Activated CD4-positive, alpha-beta T cell treated with anti-CD3 and anti-CD28 coated beads for 48 hours (primary cell): Measurements from ENCODE around the gene MAD1L1.
"Not testable (repeated sequence)": the region's sequence is repeated elsewhere in the genome, so short reads cannot be mapped to it uniquely, and the experiment has no call there.

Experiments used
- DNase-seq: peaks from one replicate; pipeline ENCODE4 v3.0.0-alpha.2; 2020

Gene MAD1L1

DNA sequence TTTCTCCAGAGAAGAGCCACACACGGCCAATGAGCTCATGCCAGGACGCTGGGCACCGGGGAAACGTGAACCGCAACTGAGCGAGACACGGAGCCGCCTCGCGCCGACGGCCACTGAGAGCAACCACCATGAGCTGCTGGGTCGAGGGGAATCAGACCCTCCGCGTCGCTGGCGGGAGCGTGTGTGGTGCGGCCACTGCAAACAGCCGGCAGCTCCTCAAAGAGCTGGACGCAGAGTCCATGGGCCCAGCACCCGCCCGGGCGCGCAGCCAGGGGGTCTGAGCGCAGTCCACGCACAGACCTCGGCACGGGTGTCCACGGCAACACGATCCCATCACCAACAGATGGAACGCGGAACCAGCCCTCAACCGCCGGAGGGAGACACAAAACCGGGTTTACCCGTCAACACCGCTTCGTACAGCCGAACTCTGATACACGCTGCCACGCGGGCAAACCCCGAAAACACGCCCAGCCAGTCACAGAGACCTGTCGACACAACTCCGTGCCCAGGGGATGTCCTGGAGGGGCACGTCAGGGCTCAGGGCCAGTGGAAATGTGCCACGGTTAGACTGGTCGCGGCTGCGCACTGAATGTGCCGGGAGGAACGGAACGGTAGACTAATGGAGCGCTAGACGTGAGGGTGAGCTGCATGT is 415.6 kb downstream of the MAD1L1 start:
- DNase-seq = no peak

DNA sequence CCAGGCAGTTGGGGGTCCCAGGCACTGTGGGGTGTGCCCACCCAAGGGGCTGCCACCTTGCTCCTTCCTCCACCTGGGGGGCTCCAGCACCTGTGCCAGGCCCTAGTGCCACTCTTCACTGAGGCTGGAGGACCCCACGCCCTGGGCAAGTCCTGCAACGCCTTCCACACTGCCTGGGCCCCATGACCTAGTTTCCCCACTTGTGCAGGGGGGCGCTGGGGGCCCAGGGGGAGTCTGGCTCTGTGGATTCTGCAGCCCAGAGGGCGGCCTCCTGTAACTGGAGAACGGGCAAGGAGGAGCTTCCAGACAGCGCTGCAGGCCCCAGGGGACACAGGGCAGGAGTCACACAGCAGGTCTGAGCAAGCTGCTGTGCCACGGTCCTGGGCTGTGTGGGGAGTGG is 416.3 kb downstream of the MAD1L1 start:
- not testable (repeated sequence) for DNase-seq

DNA sequence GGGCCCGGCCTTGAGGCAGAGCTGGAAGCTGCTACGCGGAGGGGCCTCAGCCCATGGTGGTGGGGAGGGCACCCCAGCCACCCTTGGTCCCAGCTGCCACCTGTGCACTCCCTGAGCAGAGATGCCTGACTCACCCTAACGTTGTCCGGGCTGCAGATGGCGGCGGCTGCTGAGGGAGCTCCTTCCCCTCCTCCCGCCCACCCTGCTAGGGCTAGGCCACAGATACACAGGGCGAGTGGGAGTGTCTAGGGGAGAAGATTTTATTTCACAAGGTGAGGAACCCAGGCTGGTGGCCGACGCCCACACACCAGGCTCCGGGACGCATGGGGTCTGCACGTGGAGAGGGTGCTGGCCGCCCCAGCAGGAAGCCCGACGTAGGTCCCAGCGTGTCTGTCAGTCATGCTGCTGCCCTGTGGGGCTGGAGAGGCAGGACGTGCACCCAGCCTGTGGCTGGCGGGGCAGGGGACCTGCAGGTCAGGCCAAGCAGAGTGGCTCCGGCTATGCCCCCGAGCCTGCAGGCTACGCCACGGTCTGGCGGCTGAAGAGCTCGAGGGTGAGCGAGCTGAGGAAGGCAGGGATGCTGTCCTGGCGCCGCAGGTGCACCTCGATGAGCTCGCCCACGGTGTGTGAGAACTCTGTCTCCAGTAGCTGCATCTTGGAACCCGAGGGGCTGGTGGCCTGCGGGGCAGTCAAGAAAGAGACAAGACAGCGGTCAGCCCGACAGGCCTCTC is 417.0 kb downstream of the MAD1L1 start:
- not testable (repeated sequence) for DNase-seq

DNA sequence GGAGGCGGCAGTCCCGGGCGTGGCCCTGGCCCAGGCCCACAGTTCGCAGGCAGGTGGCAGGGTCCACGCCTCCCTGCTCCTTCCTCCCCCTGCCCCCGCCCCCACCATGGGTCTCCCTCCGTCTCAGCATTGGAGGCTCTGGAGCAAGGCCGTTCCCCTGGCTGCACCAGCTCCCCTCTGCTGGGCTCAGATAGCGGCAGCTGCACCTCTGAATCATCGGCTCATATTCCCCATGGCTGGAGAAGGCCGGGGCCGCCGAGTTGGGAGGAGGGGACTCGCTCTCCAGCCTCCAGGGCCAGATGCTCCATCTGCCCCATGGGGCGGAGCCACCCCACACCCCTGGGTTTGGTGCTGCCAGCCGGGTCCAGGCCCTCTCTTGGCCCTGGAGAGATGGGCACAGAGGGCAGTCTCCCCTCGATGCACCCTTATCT is 417.7 kb downstream of the MAD1L1 start:
- DNase-seq = no peak

DNA sequence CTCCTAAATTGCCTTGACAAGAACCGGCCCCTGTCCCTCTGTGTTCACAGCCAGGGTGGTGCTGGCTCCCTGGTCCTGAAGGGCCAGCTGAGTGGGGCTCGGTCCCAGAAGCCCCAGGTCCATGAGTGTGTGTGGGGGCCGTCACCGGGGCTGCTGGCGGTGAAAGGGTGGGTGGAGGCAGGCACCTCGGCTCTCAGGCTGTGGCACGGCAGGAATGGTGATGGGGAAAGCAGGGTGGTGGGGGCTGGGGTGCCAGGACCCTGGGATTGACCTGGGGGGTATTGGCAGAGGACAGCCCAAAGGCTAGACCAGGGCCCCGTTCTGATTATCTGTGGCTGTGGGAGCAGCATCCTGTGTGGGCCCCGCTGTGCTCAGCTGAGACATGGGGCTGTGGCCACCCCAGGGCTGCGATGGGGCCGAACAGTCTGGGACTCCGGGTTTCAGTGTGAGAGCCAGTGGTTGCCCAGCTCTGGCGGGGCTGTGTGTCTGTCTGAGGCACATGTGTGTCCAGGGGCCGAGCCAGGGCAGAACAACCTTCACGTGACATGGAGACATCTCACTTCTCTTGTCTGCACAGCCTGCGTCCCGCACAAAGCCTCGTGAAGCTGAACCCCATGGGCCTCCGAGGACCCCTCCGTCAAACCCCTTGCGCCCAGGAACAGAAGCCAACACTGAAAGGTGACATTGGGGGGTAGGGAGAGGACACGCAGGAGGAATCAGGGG is 418.5 kb downstream of the MAD1L1 start:
- no peak for DNase-seq

DNA sequence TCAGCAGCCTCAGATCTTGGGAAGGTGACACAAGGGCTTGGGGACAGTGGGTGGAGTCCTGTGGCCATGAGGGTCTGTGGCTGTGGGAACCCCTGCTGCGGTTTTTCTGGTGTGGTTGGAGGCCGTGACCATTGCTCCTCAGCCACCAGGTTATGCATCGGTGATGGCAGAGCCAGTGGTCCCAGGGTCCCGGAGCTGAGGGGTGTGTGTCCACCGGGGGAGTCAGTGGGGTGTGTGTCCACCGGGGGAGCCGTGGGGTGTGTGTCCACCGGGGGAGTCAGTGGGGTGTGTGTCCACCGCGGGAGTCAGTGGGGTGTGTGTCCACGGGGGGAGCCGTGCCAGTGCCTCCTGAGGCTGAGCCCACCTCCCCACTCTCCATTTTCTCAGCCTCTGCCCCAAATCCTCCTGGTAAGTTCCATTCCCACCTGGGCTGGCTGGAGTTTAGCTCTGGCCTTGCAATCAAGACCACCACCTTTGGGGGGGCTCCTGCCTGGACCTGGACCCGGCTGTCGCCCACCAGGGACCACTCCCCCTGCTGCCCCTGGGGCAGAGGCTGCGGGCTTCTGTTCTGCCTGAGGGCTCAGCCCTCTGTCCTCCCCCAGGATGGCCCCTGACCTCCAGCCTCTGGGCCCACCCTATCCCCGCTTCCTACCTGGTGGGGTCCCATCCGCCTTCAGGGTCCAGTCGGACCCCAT is 419.2 kb downstream of the MAD1L1 start:
- DNase-seq = no peak

DNA sequence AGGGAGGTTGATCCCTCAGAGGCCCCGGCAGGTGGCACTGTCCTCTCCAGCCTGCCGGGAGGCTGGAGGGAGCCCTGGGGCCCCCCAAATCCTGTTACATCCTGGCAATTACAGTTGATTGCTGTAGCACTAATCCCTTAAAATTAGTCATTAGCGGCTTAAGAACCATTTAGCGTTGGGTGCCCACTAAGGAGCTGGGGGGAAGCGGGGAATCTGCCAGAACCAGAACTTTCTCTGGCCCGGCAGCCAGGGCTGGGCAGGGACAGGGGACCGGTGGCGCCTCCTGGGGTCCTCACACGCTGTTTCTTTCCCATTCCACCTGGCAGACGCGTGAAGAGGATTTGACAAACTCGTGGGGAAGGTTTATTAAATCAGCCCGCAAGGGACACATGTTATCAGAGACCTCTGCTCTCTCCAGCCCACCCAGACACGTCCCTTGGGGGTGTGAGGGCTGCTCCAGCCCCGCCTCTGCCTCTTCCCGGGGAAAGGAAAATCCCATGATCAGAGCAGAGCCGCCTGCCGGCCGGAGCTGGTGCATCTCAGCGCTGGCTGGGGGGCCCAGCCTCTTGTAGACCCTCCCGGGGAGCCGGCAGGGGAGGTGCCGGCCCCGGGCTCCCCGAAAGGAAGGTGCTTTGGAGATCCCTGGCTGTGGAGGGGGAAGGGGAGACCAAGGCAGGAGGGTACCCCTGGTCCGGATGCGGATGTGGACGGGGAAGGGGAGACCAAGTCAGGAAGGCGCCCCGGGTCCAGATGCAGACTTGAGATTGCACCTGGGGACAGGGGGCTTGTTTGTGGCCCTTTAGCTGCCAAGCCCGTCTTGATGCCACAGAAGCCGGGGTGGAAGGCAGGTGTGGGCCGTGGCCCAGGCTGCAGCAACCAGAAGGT is 420.0 kb downstream of the MAD1L1 start:
- DNase-seq = no peak

DNA sequence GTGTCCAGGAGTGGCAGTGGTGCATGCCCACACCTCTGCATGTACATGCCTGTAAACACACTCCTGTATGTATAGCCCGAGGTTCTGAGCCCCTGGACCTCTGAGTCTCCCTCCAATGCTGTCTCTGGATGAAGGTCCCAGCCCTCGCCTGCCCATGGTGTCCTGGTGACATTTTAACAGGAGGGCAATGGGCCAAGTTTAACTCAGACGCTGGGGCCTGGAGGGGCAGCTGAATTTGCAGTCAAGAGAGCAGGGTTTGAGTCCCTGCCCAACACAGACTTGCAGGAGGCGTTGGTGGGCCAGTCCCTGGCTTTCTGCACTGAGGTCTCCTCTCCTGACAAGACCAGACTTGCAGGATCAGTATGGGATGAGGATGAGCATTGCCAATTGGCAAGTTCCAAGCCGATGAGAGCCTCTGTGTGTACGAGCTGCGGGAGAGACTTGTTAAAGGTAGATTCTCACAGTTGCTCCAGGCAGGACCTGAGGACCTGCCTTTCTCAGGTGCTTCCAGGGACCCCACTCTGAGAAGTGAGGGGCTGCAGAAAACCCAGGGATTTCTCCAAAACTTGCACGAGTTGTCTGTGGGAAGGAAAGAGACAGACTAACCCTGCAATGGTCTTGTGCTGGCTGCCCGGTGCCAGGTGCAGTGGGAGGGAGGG is 420.8 kb downstream of the MAD1L1 start:
- DNase-seq = no peak

DNA sequence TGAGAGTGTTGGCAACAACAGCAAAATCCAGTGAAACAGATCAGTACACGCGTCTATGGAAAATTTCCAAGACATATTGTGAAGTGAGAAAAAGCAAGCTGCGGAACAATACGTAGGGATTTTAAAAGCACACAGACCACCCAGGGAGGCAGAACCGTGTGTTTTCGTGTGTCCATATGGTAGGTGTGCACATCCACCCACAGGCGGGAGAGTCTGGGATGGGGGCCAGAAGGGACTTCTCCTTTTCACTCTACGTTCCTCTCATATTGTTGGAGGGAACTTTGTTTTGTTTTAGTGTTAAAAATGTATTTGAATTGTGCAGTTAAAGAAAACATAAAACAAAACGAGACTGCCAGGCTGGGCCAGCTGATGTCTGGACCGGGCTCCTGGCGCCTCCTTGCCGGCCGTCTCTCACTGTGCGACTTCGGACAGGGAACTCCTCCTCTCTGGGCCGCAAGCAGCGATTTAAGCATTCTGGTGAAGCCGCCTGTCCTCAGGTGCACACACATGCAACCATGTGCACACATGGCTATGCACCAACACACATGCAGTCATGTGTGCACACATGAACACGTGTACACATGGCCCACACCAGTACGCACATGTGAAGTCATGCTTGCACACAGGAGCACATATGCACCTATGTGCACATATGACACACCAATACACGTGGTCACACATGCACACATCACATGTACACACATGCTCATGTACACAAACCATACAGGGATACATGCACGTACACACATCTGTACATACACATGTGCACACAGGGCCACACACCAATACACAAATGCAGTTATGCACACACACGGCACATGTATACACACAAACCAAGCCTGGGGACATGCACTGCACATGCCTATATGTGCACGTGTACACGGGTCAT is 421.5 kb downstream of the MAD1L1 start:
- DNase-seq = no peak

DNA sequence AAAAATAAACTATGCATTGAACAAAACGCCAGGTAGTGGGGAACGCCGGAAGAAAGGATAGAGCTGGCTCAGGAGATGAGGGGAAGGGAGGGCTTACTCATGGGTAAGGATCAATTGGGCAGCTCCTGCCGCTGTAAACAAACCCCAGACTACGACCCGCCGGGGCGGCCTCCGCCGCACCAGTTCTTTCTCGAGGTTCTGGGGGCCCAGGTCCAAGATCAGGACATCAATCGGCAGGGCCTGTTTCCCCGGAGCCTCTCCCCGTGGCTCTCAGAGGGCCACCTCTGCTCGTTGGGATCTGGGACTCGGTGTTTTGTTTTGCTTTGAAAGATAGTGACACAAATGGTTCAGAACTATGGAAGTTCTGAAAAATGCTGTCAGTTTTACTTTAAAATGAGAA is 422.2 kb downstream of the MAD1L1 start:
- DNase-seq = no peak

DNA sequence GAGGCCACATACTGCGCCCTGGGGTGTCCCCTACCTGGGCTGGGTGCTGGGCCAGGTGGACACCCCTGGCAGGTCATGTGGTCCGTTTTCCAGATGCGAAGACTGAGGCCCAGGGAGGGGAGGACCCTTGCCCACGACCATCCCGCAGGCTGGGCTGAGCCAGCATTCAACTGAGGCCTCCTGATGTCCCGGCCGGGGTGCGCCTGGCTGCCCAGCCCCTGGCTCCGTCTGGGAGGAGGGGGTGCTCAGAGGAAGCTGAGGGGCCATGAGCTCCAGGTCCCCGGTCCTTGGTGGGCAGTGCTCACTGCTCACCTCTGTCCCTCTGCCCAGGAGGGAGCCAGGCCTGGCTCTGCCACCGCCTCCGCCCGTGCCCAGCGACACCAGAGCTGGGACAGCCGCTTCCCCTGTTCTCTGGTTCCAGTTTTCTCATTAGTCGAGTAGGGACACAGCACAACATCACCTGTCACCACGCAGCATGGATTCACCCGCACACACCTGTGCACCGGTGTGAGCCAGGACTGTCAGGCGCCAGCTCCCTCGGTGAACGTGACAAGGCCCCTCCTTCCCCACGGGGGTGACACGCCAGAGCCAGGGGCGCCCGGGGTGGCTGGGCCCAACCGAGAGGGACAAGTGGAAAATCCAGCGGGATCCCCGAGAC is 423.0 kb downstream of the MAD1L1 start:
- DNase-seq = no peak

DNA sequence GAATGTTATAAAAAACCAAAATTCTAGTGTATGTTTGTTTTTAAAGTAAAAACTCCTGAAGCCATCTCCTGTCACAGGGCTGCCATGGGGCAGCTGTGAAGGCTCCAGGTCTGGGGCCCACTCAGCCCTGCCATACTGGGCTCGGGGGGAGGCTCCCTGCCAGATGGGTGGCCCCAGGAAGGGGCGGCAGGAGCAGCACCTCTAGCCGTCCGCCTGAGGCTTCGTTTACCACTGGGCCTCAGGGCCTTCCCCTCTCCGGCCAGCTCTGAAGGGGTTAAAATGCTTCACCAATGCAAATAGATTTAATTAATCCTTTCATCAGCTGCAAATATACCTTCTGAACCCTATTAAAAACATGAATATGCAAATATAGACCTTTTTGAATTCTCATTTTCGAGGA is 423.7 kb downstream of the MAD1L1 start:
- DNase-seq = no peak

DNA sequence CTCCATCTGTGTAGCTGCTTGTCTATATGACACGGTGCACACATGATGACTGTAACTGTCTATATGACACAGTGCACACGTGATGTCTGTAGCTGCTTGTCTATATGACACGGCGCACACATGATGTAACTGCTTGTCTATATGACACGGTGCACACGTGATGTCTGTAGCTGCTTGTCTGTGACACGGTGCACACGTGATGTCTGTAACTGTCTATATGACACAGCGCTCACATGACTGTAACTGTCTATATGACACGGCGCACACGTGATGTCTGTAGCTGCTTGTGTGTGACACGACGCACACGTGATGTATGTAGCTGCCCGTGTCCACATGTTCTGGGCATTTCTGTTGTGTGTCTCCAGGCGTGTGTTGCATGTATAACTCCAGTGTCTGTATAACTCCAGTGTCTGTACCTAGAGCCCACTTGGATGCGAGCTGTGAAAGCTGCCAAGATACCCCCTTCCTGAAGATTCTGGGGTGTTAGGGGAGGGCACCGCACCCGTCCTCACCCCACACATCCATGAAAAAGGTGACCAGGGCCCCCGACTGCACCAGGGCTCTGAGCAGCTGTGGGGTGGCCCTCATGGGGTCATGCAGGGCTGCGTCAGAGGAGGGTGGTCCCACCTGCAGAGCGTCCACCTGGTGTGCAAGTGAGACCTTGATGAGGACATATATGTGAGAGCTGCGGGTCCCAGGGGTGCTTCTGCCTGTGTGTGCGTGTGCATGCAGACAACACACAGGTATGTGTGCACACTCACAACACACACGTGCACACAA is 424.7 kb downstream of the MAD1L1 start:
- no peak for DNase-seq

DNA sequence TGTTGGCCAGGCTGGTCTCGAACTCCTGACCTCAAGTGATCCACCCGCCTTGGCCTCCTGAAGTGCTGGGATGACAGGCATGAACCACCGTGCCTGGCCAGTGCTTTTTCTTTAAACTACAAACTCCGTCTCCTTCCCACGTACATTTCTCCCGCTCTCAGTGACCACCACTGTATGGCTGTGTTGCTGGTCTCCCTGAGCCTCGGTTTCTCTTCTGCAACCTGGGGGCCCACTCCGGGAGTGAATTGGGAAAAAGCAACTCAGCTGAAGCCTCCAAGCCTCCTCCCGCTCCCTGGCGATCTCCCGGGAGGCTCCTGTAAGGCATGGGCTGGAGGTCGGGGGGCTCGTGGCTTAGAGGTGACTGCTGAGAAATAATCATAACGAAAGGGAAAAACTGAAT is 426.4 kb downstream of the MAD1L1 start:
- DNase-seq = no peak

DNA sequence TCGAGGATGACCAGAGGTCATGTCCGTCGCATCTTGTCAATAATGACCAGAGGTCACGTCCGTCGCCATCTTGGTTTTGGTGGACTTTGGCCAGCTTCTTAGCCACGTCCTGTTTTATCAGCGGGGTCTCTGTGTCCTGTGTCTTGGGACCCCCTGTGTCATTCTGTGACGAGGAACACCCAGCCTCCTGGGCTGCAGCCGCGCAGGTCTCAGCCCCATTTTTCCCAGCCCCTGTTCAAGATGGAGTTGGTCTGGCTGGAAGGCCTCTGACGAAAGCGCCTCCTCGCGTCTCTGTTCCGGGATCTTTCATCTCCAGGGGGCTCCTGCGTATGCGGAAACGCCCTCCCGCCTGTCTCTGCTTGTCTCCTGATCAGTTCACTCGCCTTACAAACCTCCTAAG is 428.4 kb downstream of the MAD1L1 start:
- no peak for DNase-seq

DNA sequence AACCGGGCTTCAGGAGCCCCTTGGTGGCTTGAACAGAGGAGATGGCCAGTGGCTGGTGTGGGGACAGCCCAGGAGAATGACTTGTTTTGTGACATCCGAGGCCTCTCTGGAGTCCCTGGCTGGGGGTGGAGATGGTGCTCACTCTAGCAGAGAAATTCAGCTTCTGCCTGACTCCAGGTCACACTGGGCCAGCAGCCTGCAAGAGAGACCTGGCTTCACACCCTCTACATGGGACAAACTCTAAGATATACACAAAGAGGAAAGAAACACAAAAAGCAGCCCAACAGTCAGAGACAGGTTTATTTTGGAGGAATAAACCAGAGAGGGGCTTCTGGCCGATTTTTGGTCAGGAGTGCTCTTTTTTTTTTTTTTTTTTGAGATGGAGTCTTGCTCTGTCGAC is 429.8 kb downstream of the MAD1L1 start:
- no peak for DNase-seq

DNA sequence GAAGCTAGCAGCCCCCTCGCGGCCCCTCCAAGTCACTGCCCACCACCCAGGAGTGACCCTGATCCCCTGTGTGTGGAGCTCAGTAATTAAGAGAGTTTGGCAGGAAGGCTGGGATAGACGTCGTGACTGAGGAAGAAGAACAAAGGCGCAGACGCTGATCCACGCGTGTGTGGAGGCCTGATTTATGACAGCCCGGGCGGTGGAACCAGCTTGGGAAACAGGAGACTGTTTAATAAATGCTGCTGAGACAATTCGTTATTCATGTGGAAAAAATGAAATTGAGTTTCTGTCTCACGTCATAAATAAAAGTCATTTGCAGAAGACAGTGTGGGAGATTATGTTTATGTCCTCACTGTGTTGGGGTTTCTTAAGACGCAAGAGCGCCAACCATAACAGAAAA is 431.8 kb downstream of the MAD1L1 start:
- DNase-seq = no peak

DNA sequence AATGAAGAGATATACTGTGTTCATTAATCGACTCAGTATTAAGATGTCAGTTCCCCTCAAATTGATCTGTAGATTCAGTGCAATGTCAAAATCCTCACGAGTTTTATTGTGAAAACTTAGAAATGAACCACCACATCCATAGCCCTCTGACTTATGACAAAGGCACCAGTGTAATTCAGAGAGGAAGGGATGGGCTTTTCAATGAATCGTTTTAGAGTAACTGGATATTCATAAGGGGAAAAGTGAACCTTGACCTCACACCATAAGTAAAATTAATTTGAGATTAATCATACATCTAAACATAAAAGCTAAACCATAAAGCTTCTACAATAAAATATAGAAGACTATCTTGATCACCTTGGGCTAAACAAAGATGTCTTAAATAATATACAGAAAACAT is 434.6 kb downstream of the MAD1L1 start:
- DNase-seq = no peak

DNA sequence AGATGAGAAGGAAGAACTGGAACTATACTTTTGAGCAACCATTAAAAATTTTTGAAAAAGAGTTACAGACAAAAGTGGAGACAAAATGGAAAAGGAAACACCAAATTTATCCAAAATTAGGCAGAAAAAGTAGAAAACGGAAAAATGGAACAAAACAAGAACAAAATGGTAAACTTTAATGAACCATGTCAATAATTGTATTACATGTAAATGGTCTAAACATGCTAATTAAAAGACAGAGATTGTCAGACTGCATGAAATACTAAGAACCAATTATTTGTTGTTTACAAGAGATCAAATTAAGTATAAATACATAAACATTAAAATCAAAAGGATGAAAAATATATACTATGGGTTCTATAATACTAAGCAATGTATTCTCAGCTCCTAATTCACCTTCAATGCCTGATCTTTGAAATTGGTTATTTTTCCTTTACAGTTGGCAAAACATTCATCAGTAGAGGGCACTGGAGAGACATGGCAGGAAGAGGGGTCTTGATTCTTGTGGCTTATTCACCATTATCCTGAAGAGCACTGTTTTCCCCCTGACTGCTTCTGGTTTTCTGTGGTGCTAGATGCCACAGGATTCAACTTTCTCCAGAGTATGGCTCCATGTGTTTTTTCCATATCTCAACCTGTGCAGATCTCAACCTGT is 437.7 kb downstream of the MAD1L1 start:
- DNase-seq = no peak
